Smooth muscle cell (in vitro differentiated cells): Measurements from ENCODE around the gene DPEP2. TPM values are rescaled to one million over a fixed set of nuclear protein-coding genes. Genes with fewer than 3 reads are reported as not detected.

Source experiments
- DNase-seq: peaks from one replicate; lab custom pipeline; 2025; ENCODE audit not compliant: unreplicated experiment; lab: John Stamatoyannopoulos, UW
- H2AFZ ChIP-seq: fragments of 200-600 bp; sonication (generic); 2 replicates; pipeline ENCODE4 v1.6.0; 2016; ENCODE audit warnings: antibody characterized with exemption, low read depth, mild to moderate bottlenecking
- H3F3A ChIP-seq: fragments of 200-600 bp; sonication (generic); 2 replicates; pipeline ENCODE4 v1.6.0; 2017; ENCODE audit warnings: antibody characterized with exemption, low read depth
- H3K27ac ChIP-seq: fragments of 200-600 bp; sonication (generic); 2 replicates; pipeline ENCODE4 v1.5.1; 2016; ENCODE audit warnings: low read depth, mild to moderate bottlenecking
- H3K27me3 ChIP-seq: fragments of 200-600 bp; sonication (generic); 2 replicates; pipeline ENCODE4 v1.6.1; 2016; ENCODE audit warnings: low read depth, mild to moderate bottlenecking
- H3K36me3 ChIP-seq: fragments of 200-600 bp; sonication (generic); 2 replicates; pipeline ENCODE4 v1.5.1; 2016; ENCODE audit warnings: low read depth
- H3K4me1 ChIP-seq: fragments of 200-600 bp; sonication (generic); 2 replicates; pipeline ENCODE4 v1.5.1; 2016; ENCODE audit warnings: low read depth
- H3K4me2 ChIP-seq: fragments of 200-600 bp; sonication (generic); 2 replicates; pipeline ENCODE4 v1.6.0; 2016; ENCODE audit warnings: mild to moderate bottlenecking
- H3K4me3 ChIP-seq: fragments of 200-600 bp; sonication (generic); 2 replicates; pipeline ENCODE4 v1.5.1; 2016; ENCODE audit warnings: mild to moderate bottlenecking
- H3K79me2 ChIP-seq: fragments of 200-600 bp; sonication (generic); 2 replicates; pipeline ENCODE4 v1.6.0; 2016; ENCODE audit warnings: low read depth, mild to moderate bottlenecking
- H3K9ac ChIP-seq: fragments of 200-600 bp; sonication (generic); 2 replicates; pipeline ENCODE4 v1.6.0; 2016; ENCODE audit warnings: low read depth
- H3K9me3 ChIP-seq: fragments of 200-600 bp; sonication (generic); replicated peaks from 2 replicates; pipeline ENCODE4 v1.5.1; 2016; ENCODE audit warnings: low read depth
- H4K20me1 ChIP-seq: fragments of 200-600 bp; sonication (generic); 2 replicates; pipeline ENCODE4 v1.6.0; 2016; ENCODE audit warnings: low read depth
- CTCF ChIP-seq: fragments of 200-600 bp; sonication (generic); IDR thresholded peaks from 2 replicates; pipeline ENCODE4 v1.5.1; 2017; ENCODE audit warnings: borderline replicate concordance, mild to moderate bottlenecking, antibody characterized with exemption; ENCODE audit not compliant: insufficient read depth, poor library complexity, severe bottlenecking
- WGBS: methylation state at CpG from one replicate; pipeline ENCODE4 v1.1.7; 2016; ENCODE audit warnings: low lambda C conversion rate; 5-methylcytosine and 5-hydroxymethylcytosine counted together
- polyA plus RNA-seq: library from polyadenylated mRNA; unstranded; fragments of >200 nt; fragmentation: Nextera tagmentation; extraction: Ambion mirVana; gene quantifications from 2 replicates; pipeline ENCODE4 v1.2.1, GENCODE V29; 2016
- total RNA-seq: library from RNA; depleted of rRNA; stranded (reverse); fragments of >200 nt; gene quantifications from 2 replicates; pipeline ENCODE4 v1.2.3, GENCODE V29; 2014

The DPEP2 gene
- total and polyA plus RNA-seq, 2 experiments from 2014 or later = not detected

- H3K27me3 ChIP-seq = no peaks in the 10 kb centered on the region
- H3F3A ChIP-seq = no peaks in the 10 kb centered on the region
- no peak overlapping the region for H3K9ac ChIP-seq
- H3K4me1 ChIP-seq = no peaks in the 10 kb centered on the region
- H3K27ac ChIP-seq = no peak overlapping the region
- H3K4me2 ChIP-seq = no peak overlapping the region
- H2AFZ ChIP-seq = no peak overlapping the region
- peak; percentile 27 for DNase-seq
- peak; percentile 85 for TF ChIP-seq CTCF
- H3K79me2 ChIP-seq = no peaks in the 10 kb centered on the region
- no peak overlapping the region for H3K4me3 ChIP-seq
- no peaks in the 10 kb centered on the region for H4K20me1 ChIP-seq
- H3K36me3 ChIP-seq = no peaks in the 10 kb centered on the region
- 74% methylated on average over 14 of the region's 14 CpGs for WGBS
- H3K9me3 ChIP-seq = no peaks in the 10 kb centered on the region
Measured at GRCh38 chr16:68040506-68041288, 41.4 kb upstream of the DPEP2 start.

GRCh38 chr16:68037841-68038597 is 38.7 kb upstream of the DPEP2 start:
- no peaks in the 10 kb centered on the region for H3K4me1 ChIP-seq
- H3F3A ChIP-seq = no peaks in the 10 kb centered on the region
- no peak overlapping the region for H3K9ac ChIP-seq
- no peak overlapping the region for H3K4me2 ChIP-seq
- H2AFZ ChIP-seq = no peak overlapping the region
- no peak for DNase-seq
- H3K79me2 ChIP-seq = no peaks in the 10 kb centered on the region
- WGBS = 98% methylated on average over 9 of the region's 9 CpGs
- no peaks in the 10 kb centered on the region for H4K20me1 ChIP-seq
- H3K4me3 ChIP-seq = no peak overlapping the region
- no peak overlapping the region for H3K27ac ChIP-seq
- no peak for TF ChIP-seq CTCF
- H3K9me3 ChIP-seq = no peaks in the 10 kb centered on the region
- no peaks in the 10 kb centered on the region for H3K27me3 ChIP-seq
- H3K36me3 ChIP-seq = no peaks in the 10 kb centered on the region

DNA sequence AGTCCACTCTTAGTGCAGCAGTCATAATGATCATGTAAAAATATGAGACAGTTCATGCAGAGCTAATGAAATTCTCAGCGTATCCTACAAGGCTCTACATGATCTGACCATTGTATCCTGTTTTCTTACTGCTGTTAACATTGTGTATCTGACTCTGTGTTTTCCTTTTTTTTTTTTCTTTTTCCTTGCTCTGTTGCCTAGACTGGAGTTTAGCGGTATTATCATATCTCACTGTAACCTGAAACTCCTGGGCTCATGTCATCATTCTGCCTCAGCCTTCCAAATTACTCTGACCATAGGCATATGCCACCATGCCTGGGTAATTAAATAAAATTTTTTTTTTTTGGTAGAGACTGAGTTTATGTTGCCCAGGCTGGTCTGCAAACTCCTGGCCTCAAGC is 35.9 kb upstream of the DPEP2 start:
- H3K4me2 ChIP-seq = no peak overlapping the region
- H3F3A ChIP-seq = no peaks in the 10 kb centered on the region
- H4K20me1 ChIP-seq = peaks cover 8% of the 10 kb centered on the region
- no peak for TF ChIP-seq CTCF
- no peak overlapping the region for H3K4me3 ChIP-seq
- H3K4me1 ChIP-seq = no peaks in the 10 kb centered on the region
- H3K36me3 ChIP-seq = no peaks in the 10 kb centered on the region
- no peak overlapping the region for H3K9ac ChIP-seq
- no peak overlapping the region for H3K27ac ChIP-seq
- no peaks in the 10 kb centered on the region for H3K9me3 ChIP-seq
- 100% methylated on average over 2 of the region's 2 CpGs for WGBS
- H2AFZ ChIP-seq = no peak overlapping the region
- no peaks in the 10 kb centered on the region for H3K79me2 ChIP-seq
- no peaks in the 10 kb centered on the region for H3K27me3 ChIP-seq
- no peak for DNase-seq
